ENCODE results near the gene ZBTB48. TPM values are rescaled to one million over a fixed set of nuclear protein-coding genes. Genes with fewer than 3 reads are reported as not detected.

ZBTB48 gene
- total and polyA plus RNA-seq, 7 donors, result 14.4 to 31.3 (median 17.6) TPM

Small RNA genes lying within 50 kb of the gene (small RNA-seq; reads per million reads assigned to genes)
- 0 reads per million in 3 donors for gene RNU6-731P

Other genes with a start within 250 kb of the ZBTB48 start
- 10 to 100 TPM; 17.9 to 26.5 (median 22.2) TPM for gene ACOT7, start 186.2 kb upstream of the ZBTB48 start, total RNA-seq
- gene ACOT7, start 186.2 kb upstream of the ZBTB48 start, polyA plus RNA-seq, result 10 to 100 TPM; 54.7 to 81.0 (median 78.8) TPM
- gene HES2, start 160.1 kb upstream of the ZBTB48 start, total RNA-seq, result not detected
- gene HES2, start 160.1 kb upstream of the ZBTB48 start, polyA plus RNA-seq, result 10 to 100 TPM; 10.7 to 27.0 (median 19.9) TPM
- gene ESPN, start 155.2 kb upstream of the ZBTB48 start, total RNA-seq, result 1 to 10 TPM in 1 of 4 donors, under 1 TPM in 1, not detected in 2; 0.55 to 1.3 TPM
- 100 to 1,000 TPM in 2 of 3 donors, 10 to 100 TPM in 1; 86.5 to 202 (median 117) TPM for gene ESPN, start 155.2 kb upstream of the ZBTB48 start, polyA plus RNA-seq
- gene TNFRSF25, start 113.8 kb upstream of the ZBTB48 start, total RNA-seq, result 10 to 100 TPM in 1 of 4 donors, 1 to 10 TPM in 3; 2.5 to 11.6 (median 5.5) TPM
- gene TNFRSF25, start 113.8 kb upstream of the ZBTB48 start, polyA plus RNA-seq, result 10 to 100 TPM in 1 of 3 donors, 1 to 10 TPM in 2; 3.5 to 65.9 (median 7.8) TPM
- 1 to 10 TPM; 2.5 to 7.5 (median 5.2) TPM for gene PLEKHG5, start 88.3 kb upstream of the ZBTB48 start, total RNA-seq
- gene PLEKHG5, start 88.3 kb upstream of the ZBTB48 start, polyA plus RNA-seq, result 10 to 100 TPM in 1 of 3 donors, 1 to 10 TPM in 2; 4.2 to 18.8 (median 5.4) TPM
- 10 to 100 TPM; 17.3 to 29.6 (median 20.7) TPM for gene NOL9, start 25.5 kb upstream of the ZBTB48 start, total RNA-seq
- gene NOL9, start 25.5 kb upstream of the ZBTB48 start, polyA plus RNA-seq, result 1 to 10 TPM; 1.2 to 9.1 (median 1.8) TPM
- gene TAS1R1, start 24.7 kb upstream of the ZBTB48 start, total RNA-seq, result under 1 TPM in 1 of 4 donors, not detected in 3; 0.36 TPM
- under 1 TPM in 1 of 3 donors, not detected in 2; 0.10 TPM for gene TAS1R1, start 24.7 kb upstream of the ZBTB48 start, polyA plus RNA-seq
- 10 to 100 TPM; 54.0 to 83.6 (median 73.2) TPM for gene KLHL21, start 22.9 kb downstream of the ZBTB48 start, total RNA-seq
- gene KLHL21, start 22.9 kb downstream of the ZBTB48 start, polyA plus RNA-seq, result 10 to 100 TPM in 1 of 3 donors, 1 to 10 TPM in 2; 4.8 to 12.0 (median 5.1) TPM
- 10 to 100 TPM; 12.5 to 19.4 (median 15.9) TPM for gene PHF13, start 33.7 kb downstream of the ZBTB48 start, total RNA-seq
- 1 to 10 TPM; 3.9 to 6.7 (median 4.2) TPM for gene PHF13, start 33.7 kb downstream of the ZBTB48 start, polyA plus RNA-seq
- gene THAP3, start 44.9 kb downstream of the ZBTB48 start, total RNA-seq, result 10 to 100 TPM; 22.7 to 30.6 (median 26.6) TPM
- 10 to 100 TPM; 12.6 to 20.5 (median 15.3) TPM for gene THAP3, start 44.9 kb downstream of the ZBTB48 start, polyA plus RNA-seq
- gene DNAJC11, start 121.8 kb downstream of the ZBTB48 start, total RNA-seq, result 10 to 100 TPM; 21.0 to 34.6 (median 23.8) TPM
- gene DNAJC11, start 121.8 kb downstream of the ZBTB48 start, polyA plus RNA-seq, result 10 to 100 TPM; 33.0 to 48.5 (median 46.7) TPM
- 100 to 1,000 TPM; 153 to 178 (median 168) TPM for gene CAMTA1, start 205.5 kb downstream of the ZBTB48 start, total RNA-seq
- 100 to 1,000 TPM in 2 of 3 donors, 10 to 100 TPM in 1; 97.9 to 196 (median 181) TPM for gene CAMTA1, start 205.5 kb downstream of the ZBTB48 start, polyA plus RNA-seq

Data from sigmoid colon (tissue), 7 donors.